Sigmoid colon (tissue), 7 donors: ENCODE measurements around the gene CLEC6A. TPM values are rescaled to one million over a fixed set of nuclear protein-coding genes. Genes with fewer than 3 reads are reported as not detected.
"Not testable (repeated sequence)": the region's sequence is repeated elsewhere in the genome, so short reads cannot be mapped to it uniquely, and the experiment has no call there.

Source experiments
- DNase-seq: peaks from one replicate; pipeline ENCODE4 v3.0.0-alpha.2; 2019
- H3K27ac ChIP-seq, 4 donors: fragments of 200-600 bp; sonication (generic); one replicate each; pipeline ENCODE4 v1.5.1; 2016 to 2019; ENCODE audit warnings: mild to moderate bottlenecking in 1 of 4
- H3K27me3 ChIP-seq, 3 donors: fragments of 200-600 bp; sonication (generic); one replicate each; pipeline ENCODE4 v1.5.1; 2019; ENCODE audit warnings: mild to moderate bottlenecking in 1 of 3
- H3K36me3 ChIP-seq, 4 donors: fragments of 200-600 bp; sonication (generic); one replicate each; pipeline ENCODE4 v1.5.1; 2016 to 2019
- H3K4me1 ChIP-seq, 4 donors: fragments of 200-600 bp; sonication (generic); one replicate each; pipeline ENCODE4 v1.5.1; 2017 to 2019
- H3K4me3 ChIP-seq, 4 donors: fragments of 200-600 bp; sonication (generic); one replicate each; pipeline ENCODE4 v1.5.1; 2017 to 2019; ENCODE audit warnings: mild to moderate bottlenecking in 2 of 4, moderate library complexity in 1 of 4
- H3K9me3 ChIP-seq, 4 donors: fragments of 200-600 bp in 3 of 4; sonication (generic) in 3 of 4; one replicate each; pipeline versions ENCODE4 v1.5.1 to v1.6.1; 2013 to 2019
- CTCF ChIP-seq, 4 experiments: fragments of 450-650 bp in 3 of 4; fragments of 200-600 bp in 1 of 4; IDR thresholded peaks; one replicate each; pipeline ENCODE4 v1.5.1; 2016 to 2019; ENCODE audit warnings: antibody characterized with exemption in 4 of 4, mild to moderate bottlenecking in 3 of 4, moderate library complexity in 2 of 4
- EP300 ChIP-seq, 4 donors: sonication (generic); formaldehyde crosslinking; IDR thresholded peaks; one replicate each; pipeline ENCODE4 v1.6.1; 2017; ENCODE audit warnings: antibody characterized with exemption in 4 of 4
- POLR2A ChIP-seq, 2 donors: fragments of 450-650 bp; IDR thresholded peaks; one replicate each; pipeline ENCODE4 v1.6.1; 2016; ENCODE audit warnings: antibody characterized with exemption in 2 of 2, mild to moderate bottlenecking in 2 of 2, moderate library complexity in 2 of 2
- POLR2AphosphoS5 ChIP-seq, 4 donors: sonication (generic); formaldehyde crosslinking; IDR thresholded peaks; one replicate each; pipeline ENCODE4 v1.6.1; 2017; ENCODE audit warnings: antibody characterized with exemption in 4 of 4
- WGBS, 2 donors: extraction: QIAGEN DNeasy Blood & Tissue Kit; methylation state at CpG; one replicate each; pipeline ENCODE4 v1.1.7; 2013; 5-methylcytosine and 5-hydroxymethylcytosine counted together
- intact Hi-C: fragments of 100-400 bp; cut with DNase I; formaldehyde crosslinking; loops from one replicate; pipeline ENCODE4 v1.15.1; 2023
- polyA plus RNA-seq, 3 donors: library from polyadenylated mRNA; stranded (reverse); fragments of 200-250 nt; gene quantifications; one replicate each; pipeline ENCODE4 v1.2.3, GENCODE V29; 2013
- total RNA-seq, 4 donors: library from RNA; depleted of rRNA; stranded (reverse); fragments of >200 nt; gene quantifications; one replicate each; pipeline ENCODE4 v1.1.0, GENCODE V29; 2016
- donor health status: healthy with polysubstance abuse.
- donor health status: Bipolar disorder and iron deficiency.
- donor health status: healthy.

CLEC6A gene
- total RNA-seq (not detected), polyA plus RNA-seq (under 1 TPM in 1 of 3 donors, not detected in 2; 0.29 TPM)

- intact Hi-C loops: no loop called here
- Histone ChIP-seq H3K27ac (no peak within 1 kb of the TSS), H3K4me3 (no peak within 1 kb of the TSS), H3K36me3 (no peaks in the 10 kb centered on the region), H3K4me1 (no peaks in the 10 kb centered on the region), H3K27me3 (no peaks in the 10 kb centered on the region), H3K9me3 (no peaks in the 10 kb centered on the region)
- TF ChIP-seq CTCF (IDR thresholded peaks at IDR 0.05): no peak
- TF ChIP-seq EP300 (IDR thresholded peaks at IDR 0.05): no peak
- no peak for TF ChIP-seq POLR2AphosphoS5 (IDR thresholded peaks at IDR 0.05)
- no peak for TF ChIP-seq POLR2A (IDR thresholded peaks at IDR 0.05)
- DNase-seq: no peak
- WGBS, 2 donors: 63 to 88% methylated on average over 2 of the region's 2 CpGs
Measured at GRCh38 chr12:8455727-8456360, at the start of gene CLEC6A. Gene CLEC6A, plus strand, starts transcription at chr12:8455962. Its CDS starts 150 bp downstream, at chr12:8456112.

- H3K9me3 ChIP-seq, H3K36me3 ChIP-seq, H3K27me3 ChIP-seq, DNase-seq, H3K4me3 ChIP-seq, H3K4me1 ChIP-seq, intact Hi-C loops, H3K27ac ChIP-seq: not testable (repeated sequence)
- no CpG with 5 or more reads among the region's 6 CpGs for WGBS, 2 donors
Measured at GRCh38 chr12:8419576-8419975, 36.2 kb upstream of the CLEC6A start.

GRCh38 chr12:8420506-8420905, 35.3 kb upstream of the CLEC6A start:
- no peaks in the 10 kb centered on the region for H3K4me1 ChIP-seq
- intact Hi-C loops: no loop called here
- WGBS, 2 donors: no CpG with 5 or more reads among the region's 10 CpGs

GRCh38 chr12:8444536-8445278, 11.1 kb upstream of the CLEC6A start:
- H3K4me3 ChIP-seq, H3K9me3 ChIP-seq, H3K4me1 ChIP-seq, H3K27me3 ChIP-seq, DNase-seq, H3K27ac ChIP-seq, intact Hi-C loops, H3K36me3 ChIP-seq: not testable (repeated sequence)
- 79 to 89% methylated on average over 22 of the region's 22 CpGs for WGBS, 2 donors

More at GRCh38 chr12:8420506-8420905, 35.3 kb upstream of the CLEC6A start:
- Histone ChIP-seq H3K27ac (no peak overlapping the region), H3K36me3 (no peaks in the 10 kb centered on the region), H3K27me3 (no peaks in the 10 kb centered on the region), H3K9me3 (no peaks in the 10 kb centered on the region), H3K4me3 (no peak overlapping the region)
- no peak for DNase-seq
- no peak for TF ChIP-seq EP300 (IDR thresholded peaks at IDR 0.05)
- no peak for TF ChIP-seq POLR2A (IDR thresholded peaks at IDR 0.05)
- no peak for TF ChIP-seq POLR2AphosphoS5 (IDR thresholded peaks at IDR 0.05)
- no peak for TF ChIP-seq CTCF (IDR thresholded peaks at IDR 0.05)

- no peak for DNase-seq
- no peaks in the 10 kb centered on the region for H3K4me1 ChIP-seq
- H3K4me3 ChIP-seq: no peak overlapping the region
- no peak for TF ChIP-seq CTCF (IDR thresholded peaks at IDR 0.05)
- TF ChIP-seq EP300 (IDR thresholded peaks at IDR 0.05): no peak
- no peak for TF ChIP-seq POLR2A (IDR thresholded peaks at IDR 0.05)
- TF ChIP-seq POLR2AphosphoS5 (IDR thresholded peaks at IDR 0.05): no peak
- 90 to 98% methylated on average over 2 of the region's 2 CpGs for WGBS, 2 donors
- no peaks in the 10 kb centered on the region for H3K9me3 ChIP-seq
- H3K27ac ChIP-seq: no peak overlapping the region
- no peaks in the 10 kb centered on the region for H3K36me3 ChIP-seq
- intact Hi-C loops: no loop called here
- no peaks in the 10 kb centered on the region for H3K27me3 ChIP-seq
Measured at GRCh38 chr12:8445731-8446130, 10.0 kb upstream of the CLEC6A start.
